Muscle of back (tissue), 11 donors: Measurements from ENCODE around the gene TRAPPC14. TPM values are rescaled to one million over a fixed set of nuclear protein-coding genes. Genes with fewer than 3 reads are reported as not detected.
"Not testable (repeated sequence)": the region's sequence is repeated elsewhere in the genome, so short reads cannot be mapped to it uniquely, and the experiment has no call there.

ENCODE experiments used
- DNase-seq, 3 donors: peaks; one replicate each; pipeline versions ENCODE4 v3.0.0 to v3.0.0-alpha.2; 2013
- polyA plus RNA-seq, 10 donors: library from polyadenylated mRNA; unstranded; fragments of 120-200 nt; gene quantifications; one replicate each; pipeline ENCODE4 v1.2.1, GENCODE V29; 2013; ENCODE audit not compliant: insufficient read length in 10 of 10

Gene TRAPPC14
- polyA plus RNA-seq, 10 donors, result 9.6 to 12.9 (median 10.7) TPM

DNA sequence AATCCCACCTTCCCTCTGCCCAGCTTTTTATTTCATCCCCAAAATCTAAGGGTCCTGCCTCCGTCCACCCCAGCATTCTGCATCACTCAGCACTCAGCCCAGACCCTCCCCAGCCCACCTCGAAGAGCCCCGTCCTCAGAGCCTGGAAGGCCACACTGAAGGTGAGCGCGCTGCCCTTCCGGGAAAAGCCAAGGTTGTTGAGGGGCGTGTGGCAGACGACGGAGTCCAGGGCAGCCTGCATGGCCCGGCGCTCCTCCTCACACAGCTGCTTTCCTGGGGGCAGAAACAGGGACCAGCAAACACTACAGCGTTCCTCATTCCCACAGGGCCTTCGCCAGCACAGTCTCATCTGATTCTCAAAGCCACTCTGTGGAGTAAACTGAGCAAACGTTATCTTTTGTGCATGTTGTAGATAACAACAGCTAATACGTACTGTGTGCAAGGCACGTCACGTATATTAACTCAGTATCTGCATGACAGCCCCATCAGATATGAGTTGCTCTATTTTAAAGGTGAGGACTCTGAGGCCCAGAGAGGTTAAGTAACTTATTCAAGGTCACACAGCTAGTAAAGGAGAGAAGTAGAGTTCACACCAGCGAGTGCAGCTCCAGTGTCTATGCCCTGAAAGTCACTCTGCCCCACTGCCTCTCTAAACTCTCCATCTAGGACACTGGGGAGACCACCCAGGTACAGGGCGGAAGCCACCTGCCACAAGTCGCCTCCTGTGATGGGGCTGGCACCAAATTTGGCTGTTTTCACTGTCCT lies 2.8 kb downstream of the TRAPPC14 start:
- no peak for DNase-seq

DNA sequence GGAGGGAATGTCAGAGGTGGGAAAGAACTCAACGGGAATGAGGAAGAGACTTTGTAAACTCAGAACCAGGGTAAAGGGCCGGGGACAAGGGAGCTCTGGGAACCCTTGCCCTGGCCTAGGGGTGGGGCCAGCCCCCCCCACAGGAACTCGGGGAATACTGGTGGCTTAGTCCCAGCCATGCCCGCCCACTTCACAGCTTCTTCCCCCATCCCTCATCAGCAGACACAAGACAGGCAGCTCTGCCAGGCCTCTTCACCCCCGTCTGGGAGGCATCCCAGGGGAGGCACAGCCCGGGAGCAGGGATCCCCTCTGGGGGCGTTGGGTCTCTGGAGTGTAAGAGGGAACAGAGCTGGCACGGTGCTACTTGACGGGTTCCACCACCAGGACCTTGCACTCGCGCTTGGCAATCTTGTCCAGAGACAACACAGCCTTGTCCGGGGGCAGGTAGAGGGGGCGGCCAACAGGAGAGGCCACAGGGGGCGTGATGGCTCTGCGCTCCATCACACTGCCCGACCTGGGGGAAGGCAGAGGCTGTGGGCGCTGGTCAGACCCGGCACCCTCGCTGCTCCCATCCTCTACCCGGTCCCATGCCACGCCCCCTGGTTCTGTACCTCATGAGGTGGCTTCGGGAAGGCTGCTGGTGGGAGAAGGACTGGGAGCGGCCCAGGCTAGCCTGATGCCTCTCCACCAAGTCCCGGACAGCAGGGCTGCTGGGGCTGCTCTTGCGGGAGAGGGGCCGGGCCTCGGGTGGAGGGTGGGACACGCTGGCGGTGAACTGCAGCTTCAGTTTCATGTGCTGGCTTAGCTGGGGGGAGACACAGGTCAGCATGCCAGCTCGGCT lies 3.7 kb downstream of the TRAPPC14 start:
- DNase-seq, result no peak

DNA sequence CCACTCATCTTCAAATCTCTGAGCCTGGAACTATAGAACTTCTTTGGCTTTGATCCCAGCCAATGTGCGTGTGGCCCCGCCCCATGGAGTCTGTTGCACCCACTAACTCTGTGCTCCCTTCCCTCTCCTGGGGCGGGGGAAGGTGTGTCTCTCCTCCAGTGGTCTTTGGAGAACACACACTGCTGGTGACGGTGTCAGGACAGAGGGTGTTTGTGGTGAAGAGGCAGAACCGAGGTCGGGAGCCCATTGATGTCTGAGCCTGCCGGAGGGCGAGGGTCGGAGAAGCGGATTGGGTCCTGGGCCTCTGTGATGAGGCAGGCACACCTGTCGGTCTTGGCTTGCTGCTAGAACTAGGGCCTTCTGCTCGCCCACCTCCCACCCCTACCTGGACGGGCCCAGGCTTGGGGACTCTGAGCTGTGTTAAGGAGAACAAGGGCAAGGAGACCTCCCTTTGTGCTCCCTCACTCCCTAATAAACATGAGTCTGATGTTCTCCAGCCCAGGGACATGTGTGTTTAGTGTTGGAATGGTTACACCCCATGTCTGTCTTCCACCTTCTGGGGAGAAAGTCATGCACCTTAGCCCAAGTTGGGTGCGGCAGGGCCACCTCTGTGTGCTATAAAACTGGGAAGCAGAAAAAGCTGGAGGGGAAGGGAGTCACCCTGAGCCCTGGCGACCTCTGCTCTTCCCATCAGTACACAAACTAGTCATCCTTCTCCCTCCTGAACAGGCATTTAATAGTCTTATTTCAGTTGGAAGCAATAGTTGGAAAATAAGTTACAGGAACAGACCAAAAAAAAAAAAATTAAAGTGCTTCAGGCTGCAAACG lies 4.6 kb downstream of the TRAPPC14 start:
- DNase-seq, result no peak

DNA sequence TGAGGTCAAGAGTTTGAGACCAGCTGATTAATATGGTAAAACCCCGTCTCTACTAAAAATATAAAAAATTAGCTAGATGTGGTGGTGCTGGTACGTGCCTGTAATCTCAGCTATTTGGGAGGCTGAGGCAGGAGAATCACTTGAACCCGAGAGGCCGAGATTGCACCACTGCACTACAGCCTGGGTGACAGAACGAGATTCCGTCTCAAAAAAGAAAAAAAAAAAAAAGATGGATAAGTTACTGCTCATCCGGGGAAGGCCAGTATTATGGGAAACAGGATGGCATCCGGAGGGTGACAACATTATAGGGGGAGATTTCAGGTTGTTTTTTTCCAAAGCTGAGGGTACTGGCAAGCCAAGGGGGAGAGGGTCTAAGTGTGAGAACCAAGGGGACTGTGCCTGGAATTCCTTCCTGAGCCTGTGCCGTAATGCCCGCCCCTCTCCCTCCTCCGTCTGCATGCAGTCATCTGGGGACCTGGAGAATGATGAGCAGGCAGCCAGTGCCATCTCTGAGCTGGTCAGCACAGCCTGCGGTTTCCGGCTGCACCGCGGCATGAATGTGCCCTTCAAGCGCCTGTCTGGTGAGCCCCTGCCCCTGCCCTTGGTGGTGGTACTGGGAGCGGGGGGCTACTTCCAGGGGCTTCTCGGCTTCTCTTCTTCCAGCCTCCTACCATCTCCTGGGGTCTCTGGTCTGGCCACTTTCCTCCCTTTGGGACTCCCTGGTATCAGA lies 5.4 kb downstream of the TRAPPC14 start:
- no peak for DNase-seq

DNA sequence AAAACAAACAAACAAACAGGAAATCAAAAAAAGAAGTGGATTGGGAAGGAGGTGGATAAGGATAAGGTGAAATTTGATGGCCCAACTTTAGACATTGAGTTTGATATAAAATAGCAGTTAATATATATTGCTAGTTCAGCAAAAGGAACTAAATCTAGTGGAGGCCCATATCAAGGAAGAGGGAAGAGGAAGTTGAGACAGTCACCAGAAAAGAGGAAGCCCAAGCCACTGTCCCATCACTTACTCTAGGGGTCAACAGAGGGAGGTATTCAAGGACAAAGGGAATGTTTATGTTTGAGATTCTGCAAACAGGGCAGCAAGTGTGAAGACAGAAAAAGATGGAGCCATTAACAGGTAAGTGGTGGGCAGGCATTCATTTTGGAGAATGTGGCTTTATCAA lies 6.1 kb downstream of the TRAPPC14 start:
- no peak for DNase-seq

DNA sequence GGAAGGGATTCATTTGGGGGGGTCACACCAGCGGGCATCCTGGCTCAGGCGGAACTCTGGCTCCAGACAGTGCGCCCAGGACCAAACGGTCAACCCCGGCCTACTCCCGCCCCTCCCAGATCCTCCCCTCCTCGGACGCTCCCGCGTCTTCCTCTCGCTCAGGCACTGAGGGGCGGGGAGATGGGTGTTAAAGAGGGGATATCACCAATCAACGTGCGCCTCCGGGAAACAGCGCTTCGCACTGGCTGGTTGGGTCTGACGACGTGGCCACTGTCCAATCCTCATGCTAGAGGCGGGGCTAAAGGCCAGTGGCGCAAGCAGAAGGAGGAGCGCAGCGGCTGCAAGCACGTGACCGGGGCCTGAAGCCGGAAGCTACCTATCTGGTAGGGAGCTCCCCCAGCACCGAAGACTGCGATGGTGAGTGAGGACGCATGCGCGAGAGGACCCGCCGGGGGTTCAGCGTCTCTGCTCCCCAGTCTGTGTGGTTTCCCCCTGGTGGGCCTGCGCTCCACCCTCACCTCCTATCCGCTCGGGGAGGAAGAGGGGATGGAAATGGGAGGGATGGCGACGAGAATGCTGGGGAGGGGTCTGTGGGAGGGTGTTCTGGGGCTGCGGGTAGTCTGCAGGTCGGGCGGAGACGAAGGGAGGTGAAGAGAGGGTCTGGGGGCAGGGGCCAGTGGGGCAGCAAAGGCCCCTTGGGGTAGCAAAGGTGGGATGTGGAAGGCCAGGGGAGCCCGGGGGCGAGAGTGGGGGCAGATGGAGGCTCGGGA lies 9.8 kb downstream of the TRAPPC14 start, which contains the start of gene LAMTOR4:
Gene LAMTOR4 (plus strand): TSS at position 360 of the 770 bp plus-strand sequence. CDS start 55 bp downstream, at position 415.
- peak; percentile 99 to 100 (median 99) for DNase-seq

DNA sequence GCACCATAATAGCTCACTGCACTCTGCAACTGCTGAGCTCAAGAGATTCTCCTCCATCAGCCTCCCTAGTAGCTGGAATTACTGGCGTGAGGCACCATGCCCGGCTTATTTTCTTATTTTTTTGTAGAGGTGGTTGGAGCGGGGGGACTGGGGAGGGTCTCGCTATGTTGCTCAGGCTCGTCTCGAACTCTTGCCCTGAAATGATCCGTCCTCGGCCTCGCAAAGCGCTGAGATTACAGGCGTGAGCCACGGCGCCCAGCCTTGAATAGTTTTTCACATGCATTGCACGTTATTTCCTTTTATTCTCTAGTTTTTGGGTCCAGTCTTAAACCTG lies 10.3 kb downstream of the TRAPPC14 start:
- DNase-seq, result no peak

DNA sequence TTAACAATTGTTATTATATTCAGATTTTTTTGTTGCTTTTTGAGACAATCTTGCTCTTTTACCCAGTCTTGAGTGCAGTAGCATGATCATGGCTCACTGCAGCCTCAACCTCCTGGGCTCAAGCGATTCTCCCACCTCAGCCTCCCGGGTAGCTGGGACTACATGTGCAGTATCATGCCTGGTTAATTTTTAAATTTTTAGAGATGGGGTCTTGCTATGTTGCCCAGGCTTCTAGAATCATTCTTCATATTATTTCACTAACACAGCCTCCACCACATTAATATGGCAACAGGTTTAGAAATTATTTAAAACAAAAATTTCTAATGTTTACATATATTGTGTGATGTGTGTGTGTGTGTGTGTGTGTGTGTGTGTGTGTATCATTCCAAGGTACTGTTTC lies 11.2 kb downstream of the TRAPPC14 start:
- DNase-seq, result no peak

DNA sequence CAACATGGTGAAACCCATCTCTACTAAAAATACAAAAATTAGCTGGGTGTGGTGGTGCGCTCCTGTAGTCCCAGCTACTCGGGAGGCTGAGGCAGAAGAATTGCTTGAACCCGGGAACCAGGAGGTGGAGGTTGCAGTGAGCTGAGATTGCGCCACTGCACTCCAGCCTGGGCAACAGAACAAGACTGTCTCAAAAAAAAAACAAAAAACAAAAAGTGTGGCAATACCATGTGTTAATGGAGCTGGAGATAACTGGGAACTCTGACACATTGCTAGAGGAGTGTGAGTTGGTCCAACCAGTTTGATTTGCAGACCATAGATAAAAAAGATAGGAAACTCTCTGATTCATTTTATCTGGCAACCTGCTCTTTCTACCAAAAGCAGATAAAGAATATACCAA lies 12.2 kb downstream of the TRAPPC14 start:
- not testable (repeated sequence) for DNase-seq

DNA sequence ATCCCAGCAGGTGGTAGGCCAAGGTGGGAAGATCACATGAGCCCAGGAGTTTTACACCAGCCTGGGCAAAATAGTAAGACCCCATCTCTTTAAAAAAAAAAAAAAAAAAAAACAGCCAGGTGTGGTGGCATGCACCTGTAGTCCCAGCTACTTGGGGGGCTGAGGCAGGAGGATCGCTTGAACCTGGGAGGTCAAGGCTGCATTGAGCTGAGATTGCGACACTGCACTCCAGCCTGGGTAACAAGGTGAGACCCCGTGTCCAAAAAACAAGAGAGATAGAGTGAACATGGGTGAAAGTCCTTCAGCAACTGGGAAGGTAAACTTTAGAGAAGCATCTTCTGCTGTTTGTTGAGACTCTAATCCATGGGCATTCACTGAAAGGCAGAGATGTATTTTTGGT lies 16.1 kb downstream of the TRAPPC14 start:
- no peak for DNase-seq

DNA sequence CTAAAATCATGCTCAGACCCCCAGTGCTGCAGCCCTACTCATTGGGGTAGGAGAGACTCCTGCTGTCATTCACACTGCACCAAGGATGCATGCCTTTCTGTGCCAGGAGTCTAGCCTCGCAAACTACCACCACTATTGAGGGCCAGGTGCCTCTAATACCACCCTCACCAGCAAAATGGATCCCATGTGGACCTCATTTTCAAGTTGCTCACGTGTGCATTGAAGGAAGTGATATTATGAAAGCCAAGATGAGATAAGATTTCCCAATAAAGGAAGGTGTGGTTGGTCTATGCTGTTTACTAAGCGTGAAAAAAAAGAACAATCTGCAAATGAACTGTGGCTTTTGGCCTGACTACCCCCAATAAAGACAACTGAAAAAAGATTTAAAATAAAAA lies 17.0 kb downstream of the TRAPPC14 start:
- no peak for DNase-seq

DNA sequence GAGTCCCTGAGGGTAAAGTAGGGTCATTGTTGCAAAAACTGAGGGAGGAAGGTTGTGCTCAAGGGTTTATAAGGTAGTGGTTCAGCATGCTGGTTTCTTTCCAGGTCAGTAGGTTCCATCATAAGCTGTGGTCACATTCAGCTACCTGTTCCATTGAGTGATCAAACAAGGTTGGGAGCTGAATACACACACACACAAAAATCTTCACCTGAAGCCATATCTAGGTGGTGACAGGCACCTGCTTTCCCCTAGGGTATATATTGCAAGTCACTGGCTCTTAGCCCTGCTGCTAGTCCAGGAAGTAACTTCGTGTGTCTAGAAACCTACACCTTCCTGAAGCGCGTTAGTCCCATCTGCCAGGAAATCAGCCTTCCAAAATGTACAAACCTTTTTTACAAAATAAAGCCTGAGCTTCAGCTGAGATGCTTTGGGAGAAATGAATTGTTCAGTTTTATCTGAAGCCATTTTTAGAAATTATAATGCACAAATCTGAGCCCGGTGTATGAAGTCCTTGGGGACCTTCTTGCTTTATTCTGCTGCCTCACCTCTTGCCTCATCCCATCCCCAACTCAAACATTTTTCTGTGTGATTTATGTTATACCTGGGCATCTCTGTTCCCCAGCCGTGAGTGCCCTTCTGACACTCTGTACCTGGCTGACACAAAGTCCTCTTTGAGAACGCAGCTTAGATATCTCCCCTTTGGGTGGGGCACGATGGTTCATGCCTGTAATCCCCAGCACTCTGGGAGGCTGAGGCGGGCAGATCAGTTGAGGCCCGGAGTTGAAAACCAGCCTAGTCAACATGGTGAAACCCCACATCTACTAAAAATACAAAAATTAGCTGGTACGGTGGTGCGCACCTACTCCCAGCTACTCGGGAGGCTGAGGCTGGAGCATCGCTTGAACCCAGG lies 20.4 kb downstream of the TRAPPC14 start:
- no peak for DNase-seq

DNA sequence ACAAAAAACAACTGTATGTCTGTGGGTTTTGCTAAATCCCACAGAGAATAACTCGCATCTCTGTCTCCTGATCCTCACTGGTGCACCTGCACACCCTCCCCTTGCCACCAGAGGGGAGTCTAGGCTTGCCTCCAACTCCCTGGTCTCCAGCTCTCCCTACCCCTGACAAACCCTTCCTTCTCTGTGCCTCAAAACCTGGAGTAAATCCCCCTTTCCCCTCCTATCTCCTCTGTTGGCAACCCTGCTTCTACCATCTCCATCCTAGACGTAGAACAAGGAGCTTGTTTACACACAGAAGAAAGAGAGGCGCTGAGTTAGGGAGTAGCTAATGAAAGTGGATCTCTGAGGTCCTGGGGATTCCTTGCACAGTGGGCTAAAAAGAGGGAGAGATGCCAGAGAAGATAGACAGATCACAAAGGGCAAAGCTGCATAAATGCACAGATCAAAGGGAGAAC lies 25.8 kb downstream of the TRAPPC14 start:
- peak in 2 of 3 donors; percentile 59 to 72 for DNase-seq

DNA sequence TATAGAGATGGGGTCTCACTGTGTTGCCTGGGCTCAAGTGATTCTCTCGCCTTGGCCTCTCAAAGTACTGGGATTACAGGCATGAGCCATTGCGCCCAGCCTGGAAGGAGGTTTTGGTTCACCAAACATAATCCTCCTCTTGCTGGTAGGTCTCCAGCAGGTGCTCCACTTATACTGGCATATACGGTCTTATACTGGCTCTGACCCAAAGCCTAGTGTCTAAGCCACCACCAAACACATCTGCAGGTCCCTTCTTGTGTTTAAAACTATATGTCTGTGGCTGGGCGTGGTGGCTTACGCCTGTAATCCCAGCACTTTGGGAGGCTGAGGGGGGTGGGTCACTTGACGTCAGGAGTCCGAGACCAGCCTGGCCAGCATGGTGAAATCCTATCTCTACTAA lies 26.4 kb downstream of the TRAPPC14 start:
- no peak for DNase-seq

DNA sequence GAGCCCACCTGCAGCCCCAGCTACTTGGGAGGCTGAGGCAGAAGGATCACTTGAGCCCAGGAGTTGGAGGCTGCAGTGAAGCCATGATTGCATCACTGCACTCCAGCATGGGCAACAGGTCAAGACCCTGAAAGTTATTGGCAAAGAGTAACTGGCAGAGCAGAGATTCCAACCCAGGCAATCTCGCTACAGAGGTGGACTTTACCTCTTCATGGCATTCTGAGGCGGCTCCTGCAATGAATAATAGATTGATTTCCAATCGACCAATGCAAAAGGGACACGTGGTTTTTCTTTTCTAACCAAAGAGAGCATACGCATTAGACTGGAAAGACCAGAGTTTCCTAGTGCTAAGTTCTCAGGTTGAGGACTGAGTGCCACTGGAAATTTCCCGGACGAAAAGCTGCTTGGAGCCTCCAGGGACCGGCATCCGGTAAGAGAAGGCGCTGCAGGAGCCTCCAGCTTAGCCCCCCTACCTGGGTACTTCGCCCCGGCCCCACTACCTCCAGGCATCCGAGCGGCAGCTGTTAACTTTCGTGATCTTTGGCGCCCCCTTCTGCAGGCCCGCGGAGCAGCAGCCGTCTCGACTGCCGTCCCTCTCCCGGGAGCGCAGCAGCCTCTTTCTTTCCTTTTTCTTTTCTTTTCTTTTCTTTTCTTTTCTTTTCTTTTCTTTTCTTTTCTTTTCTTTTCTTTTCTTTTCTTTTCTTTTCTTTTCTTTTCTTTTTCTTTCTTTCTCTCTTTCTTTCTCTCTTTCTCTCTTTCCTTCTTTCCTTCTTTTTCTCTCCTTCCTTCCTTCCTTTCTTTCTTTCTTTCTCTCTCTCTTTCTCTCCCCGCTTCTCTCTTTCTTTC lies 27.7 kb downstream of the TRAPPC14 start:
- DNase-seq, result peak in 2 of 3 donors; percentile 75 to 88

DNA sequence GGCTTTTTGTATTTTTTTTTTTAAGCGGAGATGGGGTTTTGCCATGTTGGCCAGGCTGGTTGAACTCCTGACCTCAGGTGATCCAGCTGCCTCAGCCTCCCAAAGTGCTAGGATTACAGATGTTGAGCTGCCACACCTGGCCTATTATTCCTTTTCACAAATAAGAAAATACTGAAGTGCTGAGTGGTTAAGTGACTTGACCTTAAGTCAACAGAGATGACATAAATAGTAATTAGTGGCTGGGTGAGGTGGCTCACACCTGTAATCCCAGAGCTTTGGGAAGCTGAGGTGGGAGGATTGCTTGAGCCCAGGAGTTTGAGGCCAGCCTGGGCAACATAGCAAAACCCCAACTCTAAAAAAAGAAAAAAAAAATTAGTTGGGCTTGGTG lies 28.3 kb downstream of the TRAPPC14 start:
- not testable (repeated sequence) for DNase-seq

DNA sequence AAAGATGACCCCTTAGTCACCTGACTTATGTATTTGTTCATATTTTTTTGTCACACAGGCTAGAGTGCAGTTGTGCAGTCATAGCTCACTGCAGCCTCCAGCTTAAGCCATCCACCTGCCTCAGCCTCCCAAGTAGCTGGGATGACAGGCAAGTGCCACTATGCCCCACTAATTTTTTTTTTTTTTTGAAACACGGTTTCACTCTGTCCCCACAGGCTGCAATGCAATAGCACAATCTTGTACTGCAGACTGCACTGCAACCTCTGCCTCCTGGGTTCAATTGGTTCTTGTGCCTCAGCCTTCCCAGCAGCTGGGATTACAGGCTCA lies 29.9 kb downstream of the TRAPPC14 start:
- DNase-seq, result no peak

DNA sequence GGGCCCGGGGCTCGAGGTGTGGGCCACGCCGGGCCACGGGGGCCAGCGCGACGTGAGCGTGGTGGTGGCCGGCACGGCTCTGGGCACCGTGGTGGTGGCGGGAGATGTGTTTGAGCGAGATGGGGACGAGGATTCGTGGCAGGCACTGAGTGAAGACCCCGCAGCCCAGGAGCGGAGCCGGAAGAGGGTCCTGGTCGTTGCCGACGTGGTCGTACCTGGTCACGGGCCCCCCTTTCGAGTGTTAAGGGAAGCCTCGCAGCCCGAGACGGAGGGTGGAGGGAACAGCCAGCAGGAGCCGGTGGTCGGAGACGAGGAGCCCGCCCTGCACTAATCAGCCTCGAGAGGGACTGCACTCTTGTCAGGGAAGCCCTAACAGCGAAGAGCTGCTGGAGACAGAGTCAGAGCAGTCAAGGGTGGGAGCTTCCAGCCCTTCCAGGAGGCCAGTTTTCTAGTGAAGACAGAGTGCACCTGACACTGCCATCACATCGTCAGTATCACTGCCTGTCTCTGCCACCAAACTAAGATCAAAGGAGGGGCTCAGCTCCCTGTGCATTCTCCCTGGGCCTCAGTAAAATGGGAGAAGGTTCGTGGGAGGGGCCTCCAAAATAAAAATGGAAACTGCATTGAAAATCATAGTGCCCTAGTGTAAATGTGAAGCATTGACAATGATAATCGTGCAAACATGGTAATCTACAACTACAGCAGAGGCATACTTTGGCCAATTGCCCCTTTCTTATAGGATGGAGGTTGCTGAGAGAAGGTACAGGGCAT lies 30.5 kb downstream of the TRAPPC14 start:
- DNase-seq, result peak in 1 of 3 donors; percentile 78
